Duodenal mucosa (tissue), 2 donors: ENCODE results near the gene ST8SIA5.
A peak's percentile ranks its signal among the peaks of the same experiment; 100 is the strongest.
"Not testable (repeated sequence)": the region's sequence is repeated elsewhere in the genome, so short reads cannot be mapped to it uniquely, and the experiment has no call there.

ENCODE experiments used
- H3K27ac ChIP-seq: one replicate; pipeline ENCODE4 v1.7.0; 2013; ENCODE audit warnings: low read depth, low read length
- H3K27me3 ChIP-seq, 2 donors: one replicate each; pipeline ENCODE4 v1.7.0; 2013; ENCODE audit warnings: low read length in 2 of 2, control low read depth in 1 of 2; ENCODE audit not compliant: insufficient read depth in 2 of 2, control insufficient read depth in 1 of 2
- H3K36me3 ChIP-seq, 2 donors: one replicate each; pipeline ENCODE4 v1.7.0; 2013; ENCODE audit warnings: low read length in 2 of 2, control low read depth in 1 of 2; ENCODE audit not compliant: insufficient read depth in 2 of 2, control insufficient read depth in 1 of 2
- H3K4me1 ChIP-seq, 2 donors: one replicate each; pipeline ENCODE4 v1.7.0; 2013; ENCODE audit warnings: low read length in 2 of 2, control low read depth in 1 of 2; ENCODE audit not compliant: insufficient read depth in 2 of 2, control insufficient read depth in 1 of 2
- H3K4me3 ChIP-seq, 2 donors: one replicate each; pipeline ENCODE4 v1.7.0; 2013; ENCODE audit warnings: low read length in 2 of 2, low read depth in 1 of 2
- H3K9ac ChIP-seq, 2 donors: one replicate each; pipeline ENCODE4 v1.7.0; 2013; ENCODE audit warnings: low read length in 2 of 2, low read depth in 1 of 2
- H3K9me3 ChIP-seq, 2 donors: one replicate each; pipeline ENCODE4 v1.7.0; 2013; ENCODE audit warnings: low read length in 2 of 2, control low read depth in 1 of 2; ENCODE audit not compliant: control insufficient read depth in 1 of 2

ST8SIA5 gene, protein sequence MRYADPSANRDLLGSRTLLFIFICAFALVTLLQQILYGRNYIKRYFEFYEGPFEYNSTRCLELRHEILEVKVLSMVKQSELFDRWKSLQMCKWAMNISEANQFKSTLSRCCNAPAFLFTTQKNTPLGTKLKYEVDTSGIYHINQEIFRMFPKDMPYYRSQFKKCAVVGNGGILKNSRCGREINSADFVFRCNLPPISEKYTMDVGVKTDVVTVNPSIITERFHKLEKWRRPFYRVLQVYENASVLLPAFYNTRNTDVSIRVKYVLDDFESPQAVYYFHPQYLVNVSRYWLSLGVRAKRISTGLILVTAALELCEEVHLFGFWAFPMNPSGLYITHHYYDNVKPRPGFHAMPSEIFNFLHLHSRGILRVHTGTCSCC

DNA sequence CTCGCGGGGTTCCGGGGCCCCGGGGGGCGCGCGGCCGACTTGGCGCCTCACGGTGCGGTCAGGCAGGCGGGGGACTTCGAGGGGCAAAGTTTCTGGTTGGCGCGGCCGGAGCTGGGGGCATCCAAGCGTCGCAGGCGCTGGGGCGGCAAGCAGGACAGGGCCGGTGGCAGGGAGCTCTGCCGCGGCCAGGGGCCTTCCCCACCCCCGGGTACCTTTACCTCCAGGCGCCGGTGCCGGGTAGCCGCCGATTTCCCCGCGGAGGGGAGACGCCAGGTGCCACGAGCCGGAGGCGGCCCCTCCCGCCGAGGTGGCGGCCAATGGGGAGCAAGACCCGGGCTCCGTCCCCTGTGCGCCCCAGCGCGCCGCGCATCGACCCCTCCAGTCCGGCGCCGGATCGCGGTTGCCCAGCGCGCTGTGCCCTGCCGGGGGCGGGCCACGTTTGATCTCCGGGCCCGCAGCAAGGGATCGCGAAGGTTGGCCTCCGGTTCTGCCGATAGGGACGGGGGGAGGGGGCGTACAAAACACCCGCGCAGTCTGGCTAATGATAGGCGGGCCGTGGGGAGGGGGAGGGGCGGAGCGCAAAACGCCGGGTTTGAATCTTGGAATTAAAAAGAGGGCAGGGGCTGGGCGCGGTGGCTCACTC lies at the start of gene ST8SIA5:
Gene ST8SIA5, minus strand, starts transcription at position 495 of the 643 bp plus-strand sequence. CDS start 545 bp downstream, outside the sequence.
- Histone ChIP-seq H3K4me1 (no peaks in the 10 kb centered on the region), H3K27me3 (peaks cover 29 to 55% of the 10 kb centered on the region in 2 donors), H3K36me3 (no peaks in the 10 kb centered on the region), H3K9me3 (no peaks in the 10 kb centered on the region), H3K9ac (no peak within 1 kb of the TSS), H3K27ac (no peak within 1 kb of the TSS), H3K4me3 (peak within 1 kb of the TSS in 1 of 2 donors; percentile 15)

DNA sequence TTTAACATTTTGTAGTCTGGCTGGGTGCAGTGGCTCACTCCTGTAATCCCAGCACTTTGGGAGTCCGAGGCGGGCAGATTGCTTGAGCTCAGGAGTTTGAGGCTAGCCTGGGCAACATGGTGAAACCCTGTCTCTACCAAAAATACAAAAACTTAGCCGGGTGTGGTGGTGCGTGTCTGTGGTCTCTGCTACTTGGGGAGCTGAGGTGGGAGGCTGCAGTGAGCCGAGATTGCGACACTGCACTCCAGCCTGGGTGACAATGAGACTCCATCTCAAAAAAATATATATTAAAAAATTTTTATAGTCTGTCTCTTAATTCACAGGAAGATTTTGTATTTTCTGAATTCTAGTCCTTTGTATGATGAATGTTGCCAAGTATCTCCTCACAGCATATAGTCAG lies 39.1 kb upstream of the ST8SIA5 start:
- not testable (repeated sequence) for H3K36me3 ChIP-seq, H3K27ac ChIP-seq, H3K9ac ChIP-seq, H3K4me1 ChIP-seq, H3K9me3 ChIP-seq, H3K27me3 ChIP-seq, H3K4me3 ChIP-seq

DNA sequence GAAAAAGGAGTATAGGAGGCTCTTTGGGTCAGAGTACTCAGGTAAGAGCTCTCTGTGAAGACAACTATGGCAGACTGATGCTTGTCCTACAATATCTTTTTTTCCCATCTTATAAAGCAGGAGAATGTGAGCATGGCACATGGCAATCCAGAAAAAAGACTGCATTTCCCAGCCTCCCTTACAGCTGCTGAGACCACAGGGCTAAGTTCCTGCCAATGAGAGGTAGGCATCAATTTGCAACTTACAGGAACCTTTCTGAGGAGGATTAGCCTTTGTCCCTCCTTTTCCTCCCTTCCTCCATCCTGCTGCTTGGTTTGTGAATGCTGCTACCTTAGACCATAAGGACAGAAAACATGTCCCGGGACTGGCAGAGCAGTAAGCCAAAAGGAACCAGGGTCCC lies 37.8 kb upstream of the ST8SIA5 start:
- Histone ChIP-seq H3K9me3 (peaks cover 0 to 4% of the 10 kb centered on the region in 2 donors), H3K4me1 (no peaks in the 10 kb centered on the region), H3K36me3 (no peaks in the 10 kb centered on the region), H3K27me3 (no peaks in the 10 kb centered on the region), H3K9ac (no peak overlapping the region), H3K4me3 (no peak overlapping the region), H3K27ac (no peak overlapping the region)

DNA sequence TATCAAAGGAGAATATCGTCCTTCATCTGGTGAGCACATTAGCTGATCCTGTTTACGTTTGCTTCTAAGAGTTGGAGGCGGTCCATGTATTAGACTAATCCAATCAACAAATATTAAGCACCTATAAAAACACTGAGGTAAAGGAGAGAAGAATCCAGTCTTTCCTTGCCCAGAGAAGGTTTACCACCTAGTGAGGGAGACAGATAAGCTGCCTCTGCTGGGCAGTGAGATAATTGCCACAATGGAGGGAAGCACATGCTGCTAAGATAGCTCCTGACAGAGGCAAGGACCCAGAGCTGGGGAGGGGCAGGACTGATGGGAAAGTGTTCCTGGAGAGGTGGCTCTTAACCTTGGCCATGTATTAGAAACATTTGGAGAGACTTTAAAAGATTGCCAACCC lies 36.7 kb upstream of the ST8SIA5 start:
- Histone ChIP-seq H3K4me1 (no peaks in the 10 kb centered on the region), H3K4me3 (no peak overlapping the region), H3K9ac (no peak overlapping the region), H3K27me3 (no peaks in the 10 kb centered on the region), H3K9me3 (peaks cover 0 to 4% of the 10 kb centered on the region in 2 donors), H3K27ac (no peak overlapping the region), H3K36me3 (no peaks in the 10 kb centered on the region)

DNA sequence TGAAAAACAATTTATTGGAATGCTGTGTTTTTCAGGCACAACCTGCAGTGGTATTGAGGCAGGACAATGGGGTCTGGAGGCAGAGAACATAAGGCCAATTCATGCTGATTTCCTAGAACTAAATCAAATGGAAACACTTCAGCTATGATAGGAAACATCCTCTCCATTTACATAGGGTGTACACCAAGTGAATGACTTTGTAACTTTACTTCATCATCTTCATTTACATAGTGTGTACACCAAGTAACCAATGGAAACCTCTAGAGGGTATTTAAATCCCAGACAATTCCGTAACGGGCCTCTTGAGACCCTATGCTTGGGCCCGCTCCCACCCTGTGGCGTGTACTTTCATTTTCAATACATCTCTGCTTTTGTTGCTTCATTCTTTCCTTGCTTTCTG lies 32.2 kb upstream of the ST8SIA5 start:
- no peak overlapping the region for H3K27ac ChIP-seq
- no peaks in the 10 kb centered on the region for H3K27me3 ChIP-seq
- H3K4me1 ChIP-seq, result no peaks in the 10 kb centered on the region
- H3K9me3 ChIP-seq, result peaks cover 4% of the 10 kb centered on the region in 2 donors
- H3K9ac ChIP-seq, result no peak overlapping the region
- H3K4me3 ChIP-seq, result no peak overlapping the region
- H3K36me3 ChIP-seq, result no peaks in the 10 kb centered on the region

DNA sequence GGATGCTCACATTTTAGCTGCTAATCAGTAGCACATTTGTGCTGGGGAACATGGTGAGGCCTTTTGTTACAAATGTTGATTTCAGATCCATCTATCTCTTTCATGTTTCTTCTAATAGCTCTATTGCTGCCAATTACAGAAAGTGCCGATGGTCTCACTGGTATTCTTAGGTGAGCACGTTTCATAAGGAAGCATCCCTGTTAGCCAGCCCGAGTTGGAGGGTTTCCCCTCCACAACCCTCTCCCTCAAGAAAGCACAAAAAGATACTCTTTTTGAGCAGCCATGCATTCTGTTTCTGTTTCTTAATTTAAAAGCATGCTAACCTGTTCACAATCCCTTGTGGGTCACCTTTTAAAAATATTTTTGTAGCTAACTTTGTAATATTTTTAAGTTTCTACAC lies 30.8 kb upstream of the ST8SIA5 start:
- Histone ChIP-seq H3K4me3 (no peak overlapping the region), H3K9ac (no peak overlapping the region), H3K27ac (no peak overlapping the region)

DNA sequence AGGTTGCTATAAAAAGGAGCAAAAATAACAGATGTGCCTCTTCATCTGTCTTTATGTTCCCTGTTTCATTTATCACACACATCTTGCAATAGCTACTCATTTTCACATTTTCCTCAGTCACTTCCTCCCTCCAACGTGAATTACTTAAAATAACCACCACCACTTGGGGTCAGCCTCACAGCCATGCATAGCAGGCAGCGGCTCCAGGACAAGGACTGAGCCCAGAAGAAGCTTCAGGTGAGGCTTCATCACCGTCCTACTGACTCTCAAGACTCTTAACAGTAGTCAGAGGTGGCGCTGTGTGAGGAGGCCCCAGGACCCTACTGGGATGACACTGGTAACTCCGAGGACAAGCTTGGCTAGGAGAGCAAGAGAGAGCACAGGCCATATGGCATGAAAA lies 15.5 kb upstream of the ST8SIA5 start:
- Histone ChIP-seq H3K9me3 (no peaks in the 10 kb centered on the region), H3K36me3 (no peaks in the 10 kb centered on the region), H3K27me3 (no peaks in the 10 kb centered on the region), H3K9ac (no peak overlapping the region), H3K4me1 (no peaks in the 10 kb centered on the region), H3K27ac (no peak overlapping the region), H3K4me3 (no peak overlapping the region)

More for the DNA sequence above, 30.8 kb upstream of the ST8SIA5 start:
- Histone ChIP-seq H3K27me3 (no peaks in the 10 kb centered on the region), H3K36me3 (no peaks in the 10 kb centered on the region), H3K9me3 (peaks cover 4% of the 10 kb centered on the region in 2 donors), H3K4me1 (no peaks in the 10 kb centered on the region)

DNA sequence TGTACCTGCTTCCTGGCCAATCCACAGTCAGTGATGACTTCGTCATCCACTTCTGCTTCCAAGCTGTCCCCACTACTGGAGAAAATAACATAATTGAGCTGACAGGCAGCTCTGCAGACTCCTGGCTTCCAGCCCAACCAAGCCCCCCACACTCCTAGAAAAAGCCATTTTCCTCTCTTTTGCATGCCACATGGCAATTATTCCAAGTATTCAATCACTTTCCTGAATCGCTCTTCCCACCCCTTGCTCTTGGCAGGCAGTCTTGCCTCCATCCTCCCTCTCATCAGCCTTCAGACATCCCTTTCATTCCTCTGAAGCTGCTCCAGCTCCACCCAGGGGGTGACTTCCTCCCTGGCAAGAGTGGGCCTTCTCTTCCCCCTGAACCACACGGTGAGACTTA lies 14.3 kb upstream of the ST8SIA5 start:
- H3K27ac ChIP-seq, result no peak overlapping the region
- no peaks in the 10 kb centered on the region for H3K9me3 ChIP-seq
- no peak overlapping the region for H3K4me3 ChIP-seq
- H3K27me3 ChIP-seq, result no peaks in the 10 kb centered on the region
- no peaks in the 10 kb centered on the region for H3K36me3 ChIP-seq
- H3K9ac ChIP-seq, result no peak overlapping the region
- no peaks in the 10 kb centered on the region for H3K4me1 ChIP-seq

DNA sequence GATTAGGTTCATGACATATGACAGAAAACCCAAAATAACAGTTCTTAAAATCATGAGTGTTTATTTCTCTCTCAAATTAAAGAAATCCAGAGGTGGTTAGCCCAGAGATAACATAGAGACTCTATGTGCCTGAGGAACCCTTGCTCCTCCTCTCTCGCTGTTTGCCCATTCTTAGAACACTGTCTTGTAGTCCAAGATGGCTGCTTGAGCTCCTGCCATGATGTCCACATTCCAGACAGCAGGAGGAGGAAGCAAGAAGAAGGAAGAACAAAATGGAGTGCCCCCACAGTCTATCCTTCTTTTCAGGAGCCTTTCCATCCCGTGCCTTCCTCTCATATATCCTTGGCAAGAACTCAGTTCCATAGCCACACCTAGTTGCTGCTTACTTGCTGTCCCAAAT lies 13.9 kb upstream of the ST8SIA5 start:
- no peaks in the 10 kb centered on the region for H3K9me3 ChIP-seq
- H3K9ac ChIP-seq, result no peak overlapping the region
- H3K36me3 ChIP-seq, result no peaks in the 10 kb centered on the region
- no peak overlapping the region for H3K4me3 ChIP-seq
- H3K27ac ChIP-seq, result no peak overlapping the region
- H3K27me3 ChIP-seq, result no peaks in the 10 kb centered on the region
- no peaks in the 10 kb centered on the region for H3K4me1 ChIP-seq

DNA sequence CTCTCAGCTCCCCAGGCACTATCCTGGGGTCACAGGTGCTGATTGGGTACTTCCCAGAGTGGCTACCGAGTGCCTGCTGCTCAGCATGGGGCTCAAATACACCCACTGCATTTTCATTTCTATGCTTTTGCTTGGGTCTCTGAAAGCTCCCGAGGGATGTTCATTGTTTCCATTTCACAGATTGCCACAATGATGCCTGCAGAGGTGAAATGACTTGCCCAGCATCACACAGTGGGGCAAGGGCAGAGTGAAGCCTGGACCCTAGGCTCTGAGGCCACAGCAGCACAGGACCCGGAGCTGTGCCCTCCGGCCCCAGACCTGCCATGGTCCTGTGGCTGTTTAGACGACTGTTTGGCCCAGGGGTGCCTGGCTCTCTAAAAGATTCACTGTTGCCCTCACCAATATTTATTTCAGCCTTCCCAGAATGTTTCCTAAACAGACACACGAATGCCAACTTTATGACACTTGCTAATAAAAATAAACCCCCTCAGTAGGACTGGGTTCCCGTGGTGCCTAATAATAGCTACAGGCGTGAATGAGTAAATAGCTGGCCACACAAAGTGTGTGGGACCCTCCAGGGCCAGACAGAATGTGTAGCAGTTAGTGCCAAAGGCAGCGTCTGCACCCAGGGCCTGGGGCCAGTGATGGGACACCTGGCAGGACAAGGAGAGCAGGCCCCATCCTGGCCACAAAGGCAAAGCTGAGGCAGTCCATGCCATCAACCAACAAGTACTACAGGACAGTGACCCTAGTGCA lies 11.5 kb upstream of the ST8SIA5 start:
- no peak overlapping the region for H3K27ac ChIP-seq
- H3K4me1 ChIP-seq, result no peaks in the 10 kb centered on the region
- no peaks in the 10 kb centered on the region for H3K27me3 ChIP-seq
- H3K36me3 ChIP-seq, result no peaks in the 10 kb centered on the region
- H3K9ac ChIP-seq, result no peak overlapping the region
- H3K9me3 ChIP-seq, result no peaks in the 10 kb centered on the region
- H3K4me3 ChIP-seq, result no peak overlapping the region
